Endothelial cell (in vitro differentiated cells): ENCODE data around the gene ITPKA. TPM values are rescaled to one million over a fixed set of nuclear protein-coding genes. Genes with fewer than 3 reads are reported as not detected.
A peak's percentile ranks its signal among the peaks of the same experiment; 100 is the strongest.

Experiments
- DNase-seq: peaks from one replicate; pipeline ENCODE4 v3.0.0; 2021; ENCODE audit warnings: low spot score
- H3K27ac Mint-ChIP-seq: one replicate; pipeline ENCODE4 v1.8.0; 2021; ENCODE audit warnings: mixed read lengths, inconsistent platforms; ENCODE audit not compliant: unreplicated experiment
- H3K27me3 Mint-ChIP-seq: one replicate; pipeline ENCODE4 v1.8.0; 2021; ENCODE audit warnings: mild to moderate bottlenecking, moderate library complexity, mixed read lengths, inconsistent platforms; ENCODE audit not compliant: unreplicated experiment
- H3K36me3 Mint-ChIP-seq: one replicate; pipeline ENCODE4 v1.8.0; 2021; ENCODE audit warnings: mild to moderate bottlenecking, low read depth, mixed read lengths, inconsistent platforms; ENCODE audit not compliant: unreplicated experiment
- H3K4me1 Mint-ChIP-seq: one replicate; pipeline ENCODE4 v1.8.0; 2021; ENCODE audit warnings: mild to moderate bottlenecking, mixed read lengths, inconsistent platforms; ENCODE audit not compliant: unreplicated experiment
- H3K4me3 Mint-ChIP-seq: one replicate; pipeline ENCODE4 v1.8.0; 2021; ENCODE audit warnings: mild to moderate bottlenecking, mixed read lengths, inconsistent platforms; ENCODE audit not compliant: unreplicated experiment
- H3K9me3 Mint-ChIP-seq: one replicate; pipeline ENCODE4 v1.8.0; 2021; ENCODE audit warnings: mixed read lengths, inconsistent platforms; ENCODE audit not compliant: unreplicated experiment
- CTCF ChIP-seq: fragments of 200-600 bp; sonication (generic); IDR thresholded peaks from one replicate; pipeline ENCODE4 v1.5.0; 2021; ENCODE audit warnings: antibody characterized with exemption; ENCODE audit not compliant: unreplicated experiment
- long read RNA-seq: library from polyadenylated mRNA; unstranded; transcript quantifications from one replicate; pipeline ENCODE4 v2.0.0, GENCODE V29; 2020; ENCODE audit not compliant: unreplicated experiment
- total RNA-seq: library from RNA; stranded (reverse); fragmentation: NEBNext Ultra II Directional; extraction: Animal tissue kit (Norgen Biotek cat#: 25700); gene quantifications from one replicate; pipeline ENCODE4 v1.2.1, GENCODE V29; 2021; ENCODE audit not compliant: unreplicated experiment

ITPKA gene
- 4.2 TPM for total RNA-seq
- long read RNA-seq, partial matches to known transcripts, result 1 of 1 reads
- long read RNA-seq, other reads (novel, unspliced or antisense), result 0 of 1 reads

- Mint-ChIP-seq H3K36me3 (peaks cover 9% of the 10 kb centered on the region), H3K4me1 (peaks cover 9% of the 10 kb centered on the region), H3K27me3 (peaks cover 23% of the 10 kb centered on the region), H3K9me3 (no peaks in the 10 kb centered on the region), H3K4me3 (peak within 1 kb of the TSS; percentile 84), H3K27ac (peak within 1 kb of the TSS; percentile 49)
- peak; percentile 54 for DNase-seq
- no peak for TF ChIP-seq CTCF
Measured at GRCh38 chr15:41493205-41493901, at the start of gene ITPKA. Gene ITPKA, plus strand, starts transcription at chr15:41493874. Its CDS starts 54 bp downstream, at chr15:41493928.

DNA sequence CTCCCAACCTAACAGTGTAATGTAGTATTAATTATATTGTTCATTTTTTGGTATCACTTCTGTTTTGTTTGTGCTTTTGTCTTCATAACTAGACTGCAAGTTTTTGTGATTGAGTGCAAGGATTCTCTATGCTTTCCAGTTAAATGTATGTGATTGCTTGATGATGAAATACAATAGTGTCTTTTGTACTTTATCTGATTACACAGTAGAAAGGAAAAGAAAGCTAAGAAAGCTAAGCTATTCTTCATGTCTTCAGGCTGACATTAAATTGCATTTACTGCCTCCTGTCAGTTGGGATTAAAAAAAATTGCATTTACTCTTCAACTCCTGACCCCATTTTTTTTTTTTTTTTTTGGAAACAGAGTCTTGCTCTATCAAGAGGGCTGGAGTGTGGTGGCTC lies 48.3 kb upstream of the ITPKA start:
- H3K27ac Mint-ChIP-seq, result no peak overlapping the region

DNA sequence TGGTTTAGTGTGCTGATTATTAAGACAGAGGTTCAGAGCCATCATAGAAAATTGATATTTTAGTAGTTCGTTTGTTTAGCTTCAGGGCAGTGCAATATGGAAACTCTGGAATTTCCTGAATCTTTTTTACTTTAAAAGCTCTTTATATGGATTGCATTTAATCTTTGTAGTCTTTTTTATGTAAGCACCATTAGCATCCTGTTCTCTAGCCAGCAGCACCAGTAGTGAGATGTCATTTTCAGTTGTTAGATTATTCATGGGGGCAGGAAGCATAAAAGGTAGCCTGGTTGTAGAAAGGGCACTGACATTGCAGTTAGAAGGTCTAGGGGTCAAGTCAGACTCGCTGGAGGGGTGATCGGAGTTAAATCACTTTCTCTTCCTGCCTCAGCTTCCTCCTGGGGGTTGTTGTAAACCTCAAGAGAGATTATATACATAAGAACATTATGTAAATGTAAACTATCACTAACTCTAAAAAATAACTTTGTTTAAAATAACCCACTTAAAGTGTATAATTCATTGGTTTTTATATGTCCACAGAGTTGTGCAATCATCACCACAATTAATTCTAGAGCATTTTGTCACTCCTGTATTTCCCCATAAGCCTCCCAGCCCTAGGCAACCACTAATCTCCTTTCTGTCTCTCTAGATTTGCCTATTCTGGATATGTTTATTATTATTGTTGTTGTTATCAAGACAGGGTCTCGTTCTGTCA lies 31.4 kb upstream of the ITPKA start:
- DNase-seq, result no peak
- Mint-ChIP-seq H3K4me1 (peaks cover 3% of the 10 kb centered on the region), H3K36me3 (peaks cover 36% of the 10 kb centered on the region), H3K4me3 (peak overlapping the region; percentile 31), H3K27ac (no peak overlapping the region), H3K27me3 (peaks cover 1% of the 10 kb centered on the region), H3K9me3 (no peaks in the 10 kb centered on the region)
- no peak for TF ChIP-seq CTCF

More for the DNA sequence above, 48.3 kb upstream of the ITPKA start:
- DNase-seq, result no peak
- H3K27me3 Mint-ChIP-seq, result no peaks in the 10 kb centered on the region
- no peaks in the 10 kb centered on the region for H3K4me1 Mint-ChIP-seq
- H3K9me3 Mint-ChIP-seq, result no peaks in the 10 kb centered on the region
- peaks cover 11% of the 10 kb centered on the region for H3K36me3 Mint-ChIP-seq
- no peak for TF ChIP-seq CTCF
- no peak overlapping the region for H3K4me3 Mint-ChIP-seq

DNA sequence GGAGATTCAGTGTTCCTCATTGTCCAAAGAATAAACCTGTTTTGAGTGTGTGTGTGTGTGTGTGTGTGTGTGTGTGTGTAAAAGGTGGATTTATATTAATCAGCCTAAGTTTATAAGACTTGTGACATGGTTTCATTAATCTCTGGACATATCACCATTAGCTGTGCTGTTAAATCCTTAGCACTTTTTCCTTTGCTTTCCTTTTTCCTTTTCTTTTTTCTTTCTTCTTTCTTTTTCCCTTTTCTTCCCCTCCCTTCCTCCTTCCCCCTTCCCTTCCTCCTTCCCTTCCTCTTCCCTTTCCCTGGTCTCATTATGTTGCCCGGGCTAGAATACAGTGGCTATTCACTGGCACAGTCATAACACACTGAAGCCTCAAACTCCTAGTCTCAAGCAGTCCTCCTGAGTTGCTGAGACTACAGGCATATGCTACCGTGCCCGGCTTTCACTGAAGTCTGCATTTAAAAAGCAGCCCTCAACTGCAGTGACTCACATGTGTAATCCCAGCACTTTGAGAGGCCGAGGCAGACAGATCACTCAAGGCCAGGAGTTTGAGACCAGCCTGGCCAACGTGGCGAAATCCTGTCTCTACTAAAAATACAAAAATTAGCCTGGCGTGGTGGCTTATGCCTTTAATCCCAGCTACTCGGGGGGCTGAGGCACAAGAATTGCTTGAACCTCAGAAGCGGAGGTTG lies 28.6 kb upstream of the ITPKA start:
- no peak overlapping the region for H3K27ac Mint-ChIP-seq
- peaks cover 3% of the 10 kb centered on the region for H3K4me1 Mint-ChIP-seq
- peaks cover 43% of the 10 kb centered on the region for H3K36me3 Mint-ChIP-seq
- no peaks in the 10 kb centered on the region for H3K9me3 Mint-ChIP-seq
- no peaks in the 10 kb centered on the region for H3K27me3 Mint-ChIP-seq
- H3K4me3 Mint-ChIP-seq, result no peak overlapping the region
- DNase-seq, result no peak
- no peak for TF ChIP-seq CTCF
